HEK293 (cell line): Measurements from ENCODE around the gene AHCY.

Experiments
- ELK4 ChIP-seq: IDR thresholded peaks from 2 replicates; pipeline ENCODE4 v1.6.1; 2011; ENCODE audit warnings: mild to moderate bottlenecking, low read depth, low read length, borderline replicate concordance
- HOXC10 ChIP-seq: sonication (generic); formaldehyde crosslinking; IDR thresholded peaks from 2 replicates; pipeline ENCODE4 v1.8.1; 2023; ENCODE audit warnings: mild to moderate bottlenecking, missing genetic modification reagents
- SP3 ChIP-seq: fragments of 450-650 bp; formaldehyde crosslinking; IDR thresholded peaks from 2 replicates; pipeline ENCODE4 v1.5.1; 2016; ENCODE audit warnings: missing biosample characterization, missing genetic modification characterization
- ZBTB17 ChIP-seq: fragments of 450-650 bp; formaldehyde crosslinking; IDR thresholded peaks from 2 replicates; pipeline ENCODE4 v1.5.1; 2016; ENCODE audit warnings: missing biosample characterization, missing genetic modification characterization
- ZNF155 ChIP-seq: fragments of 450-650 bp; formaldehyde crosslinking; IDR thresholded peaks from 2 replicates; pipeline ENCODE4 v1.5.1; 2016; ENCODE audit warnings: missing biosample characterization, missing genetic modification characterization
- ZNF274 ChIP-seq, 2 experiments: fragments of 200-500 bp in 1 of 2; fragments of 450-650 bp in 1 of 2; sonication (Bioruptor generic) in 1 of 2; formaldehyde crosslinking in 1 of 2; IDR thresholded peaks; 2 replicates each; pipeline versions ENCODE4 v1.5.1 to v1.6.1; 2014 to 2016; ENCODE audit warnings: borderline replicate concordance in 1 of 2, inconsistent platforms in 1 of 2, low read length in 1 of 2, missing biosample characterization in 1 of 2, missing genetic modification characterization in 1 of 2
- ZNF510 ChIP-seq: fragments of 450-650 bp; formaldehyde crosslinking; IDR thresholded peaks from 2 replicates; pipeline ENCODE4 v1.5.1; 2018; ENCODE audit warnings: mild to moderate bottlenecking, missing genetic modification characterization, missing biosample characterization; ENCODE audit not compliant: insufficient replicate concordance
- ZNF701 ChIP-seq: fragments of 450-650 bp; formaldehyde crosslinking; IDR thresholded peaks from 2 replicates; pipeline ENCODE4 v1.5.1; 2016; ENCODE audit warnings: missing biosample characterization, missing genetic modification characterization
- ZNF830 ChIP-seq: fragments of 450-650 bp; IDR thresholded peaks from 2 replicates; pipeline ENCODE4 v1.5.0; 2018; ENCODE audit warnings: missing biosample characterization, missing genetic modification characterization, low read depth, mild to moderate bottlenecking, moderate library complexity
- ZSCAN5A ChIP-seq: fragments of 450-650 bp; formaldehyde crosslinking; IDR thresholded peaks from 2 replicates; pipeline ENCODE4 v1.5.1; 2016; ENCODE audit warnings: missing biosample characterization, missing genetic modification characterization
- TF ChIP-seq, protein P1 (sequence below): fragments of 450-650 bp; formaldehyde crosslinking; IDR thresholded peaks from 2 replicates; pipeline ENCODE4 v1.5.1; 2016; ENCODE audit warnings: missing biosample characterization, missing genetic modification characterization
- TF ChIP-seq, protein P2 (sequence below): fragments of 450-650 bp; formaldehyde crosslinking; IDR thresholded peaks from 2 replicates; pipeline ENCODE4 v1.5.1; 2016; ENCODE audit warnings: missing biosample characterization, missing genetic modification characterization
- TF ChIP-seq, protein P3 (sequence below): fragments of 450-650 bp; formaldehyde crosslinking; IDR thresholded peaks from 2 replicates; pipeline ENCODE4 v1.5.1; 2016; ENCODE audit warnings: missing biosample characterization, missing genetic modification characterization, low read depth

DNA sequence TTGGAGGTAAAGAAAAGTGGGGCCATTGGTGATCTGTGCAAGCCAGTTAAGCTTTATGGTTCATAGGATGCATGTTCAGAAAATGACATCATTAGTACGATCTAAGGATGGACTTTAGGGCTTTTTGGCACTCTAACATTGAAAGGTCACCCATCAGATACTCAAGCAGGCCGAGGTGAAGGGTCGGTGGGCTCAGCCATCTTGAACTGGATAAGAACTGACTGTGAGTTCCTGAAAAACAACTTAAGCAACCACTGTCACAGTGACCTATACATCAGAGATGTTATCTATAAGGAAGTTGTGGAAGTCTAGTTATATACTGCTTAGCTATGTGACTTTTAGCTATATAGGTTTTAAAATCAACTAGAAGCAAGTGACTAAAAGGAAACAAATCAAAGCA lies 46.9 kb upstream of the AHCY start:
- TF ChIP-seq ZSCAN5A (no peak), ZNF155 (no peak), ZNF830 (no peak), ZBTB17 (no peak), ELK4 (no peak), ZNF701 (no peak), SP3 (tag by site-specific recombination) (no peak), ZNF510 (tag by site-specific recombination) (no peak), HOXC10 (CRISPR knock-in tag) (no peak), ZNF274 (IDR thresholded peaks at IDR 0.05; ENCODE audit: low read length) (no peak), ZNF274 (tag by site-specific recombination; IDR thresholded peaks at IDR 0.05; ENCODE audit: borderline replicate concordance) (no peak)
- TF ChIP-seq, protein P1, sequence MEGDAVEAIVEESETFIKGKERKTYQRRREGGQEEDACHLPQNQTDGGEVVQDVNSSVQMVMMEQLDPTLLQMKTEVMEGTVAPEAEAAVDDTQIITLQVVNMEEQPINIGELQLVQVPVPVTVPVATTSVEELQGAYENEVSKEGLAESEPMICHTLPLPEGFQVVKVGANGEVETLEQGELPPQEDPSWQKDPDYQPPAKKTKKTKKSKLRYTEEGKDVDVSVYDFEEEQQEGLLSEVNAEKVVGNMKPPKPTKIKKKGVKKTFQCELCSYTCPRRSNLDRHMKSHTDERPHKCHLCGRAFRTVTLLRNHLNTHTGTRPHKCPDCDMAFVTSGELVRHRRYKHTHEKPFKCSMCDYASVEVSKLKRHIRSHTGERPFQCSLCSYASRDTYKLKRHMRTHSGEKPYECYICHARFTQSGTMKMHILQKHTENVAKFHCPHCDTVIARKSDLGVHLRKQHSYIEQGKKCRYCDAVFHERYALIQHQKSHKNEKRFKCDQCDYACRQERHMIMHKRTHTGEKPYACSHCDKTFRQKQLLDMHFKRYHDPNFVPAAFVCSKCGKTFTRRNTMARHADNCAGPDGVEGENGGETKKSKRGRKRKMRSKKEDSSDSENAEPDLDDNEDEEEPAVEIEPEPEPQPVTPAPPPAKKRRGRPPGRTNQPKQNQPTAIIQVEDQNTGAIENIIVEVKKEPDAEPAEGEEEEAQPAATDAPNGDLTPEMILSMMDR (tag by site-specific recombination): no peak
- TF ChIP-seq, protein P2, sequence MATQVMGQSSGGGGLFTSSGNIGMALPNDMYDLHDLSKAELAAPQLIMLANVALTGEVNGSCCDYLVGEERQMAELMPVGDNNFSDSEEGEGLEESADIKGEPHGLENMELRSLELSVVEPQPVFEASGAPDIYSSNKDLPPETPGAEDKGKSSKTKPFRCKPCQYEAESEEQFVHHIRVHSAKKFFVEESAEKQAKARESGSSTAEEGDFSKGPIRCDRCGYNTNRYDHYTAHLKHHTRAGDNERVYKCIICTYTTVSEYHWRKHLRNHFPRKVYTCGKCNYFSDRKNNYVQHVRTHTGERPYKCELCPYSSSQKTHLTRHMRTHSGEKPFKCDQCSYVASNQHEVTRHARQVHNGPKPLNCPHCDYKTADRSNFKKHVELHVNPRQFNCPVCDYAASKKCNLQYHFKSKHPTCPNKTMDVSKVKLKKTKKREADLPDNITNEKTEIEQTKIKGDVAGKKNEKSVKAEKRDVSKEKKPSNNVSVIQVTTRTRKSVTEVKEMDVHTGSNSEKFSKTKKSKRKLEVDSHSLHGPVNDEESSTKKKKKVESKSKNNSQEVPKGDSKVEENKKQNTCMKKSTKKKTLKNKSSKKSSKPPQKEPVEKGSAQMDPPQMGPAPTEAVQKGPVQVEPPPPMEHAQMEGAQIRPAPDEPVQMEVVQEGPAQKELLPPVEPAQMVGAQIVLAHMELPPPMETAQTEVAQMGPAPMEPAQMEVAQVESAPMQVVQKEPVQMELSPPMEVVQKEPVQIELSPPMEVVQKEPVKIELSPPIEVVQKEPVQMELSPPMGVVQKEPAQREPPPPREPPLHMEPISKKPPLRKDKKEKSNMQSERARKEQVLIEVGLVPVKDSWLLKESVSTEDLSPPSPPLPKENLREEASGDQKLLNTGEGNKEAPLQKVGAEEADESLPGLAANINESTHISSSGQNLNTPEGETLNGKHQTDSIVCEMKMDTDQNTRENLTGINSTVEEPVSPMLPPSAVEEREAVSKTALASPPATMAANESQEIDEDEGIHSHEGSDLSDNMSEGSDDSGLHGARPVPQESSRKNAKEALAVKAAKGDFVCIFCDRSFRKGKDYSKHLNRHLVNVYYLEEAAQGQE (tag by site-specific recombination): no peak
- TF ChIP-seq, protein P3, sequence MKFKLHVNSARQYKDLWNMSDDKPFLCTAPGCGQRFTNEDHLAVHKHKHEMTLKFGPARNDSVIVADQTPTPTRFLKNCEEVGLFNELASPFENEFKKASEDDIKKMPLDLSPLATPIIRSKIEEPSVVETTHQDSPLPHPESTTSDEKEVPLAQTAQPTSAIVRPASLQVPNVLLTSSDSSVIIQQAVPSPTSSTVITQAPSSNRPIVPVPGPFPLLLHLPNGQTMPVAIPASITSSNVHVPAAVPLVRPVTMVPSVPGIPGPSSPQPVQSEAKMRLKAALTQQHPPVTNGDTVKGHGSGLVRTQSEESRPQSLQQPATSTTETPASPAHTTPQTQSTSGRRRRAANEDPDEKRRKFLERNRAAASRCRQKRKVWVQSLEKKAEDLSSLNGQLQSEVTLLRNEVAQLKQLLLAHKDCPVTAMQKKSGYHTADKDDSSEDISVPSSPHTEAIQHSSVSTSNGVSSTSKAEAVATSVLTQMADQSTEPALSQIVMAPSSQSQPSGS (tag by site-specific recombination): peak; percentile 69
